ENCODE results near the gene TRAF3IP1. TPM values are rescaled to one million over a fixed set of nuclear protein-coding genes. Genes with fewer than 3 reads are reported as not detected.

TRAF3IP1 gene
- total and polyA plus RNA-seq, 2 of the 13 experiments (the other 11 are each of a cell fraction or from before 2014, with no cell fraction given) = 4.1 to 12.9 TPM

- TF ChIP-seq TARDBP (CRISPR knock-in tag; IDR thresholded peaks at IDR 0.05) = no peak
- no peak for TF ChIP-seq FOXP4 (CRISPR knock-in tag; IDR thresholded peaks at IDR 0.05)
- TF ChIP-seq HMGA1 (CRISPR knock-in tag; conservative IDR thresholded peaks at IDR 0.05) = no peak
- TF ChIP-seq NFAT5 (CRISPR knock-in tag; IDR thresholded peaks at IDR 0.05) = no peak
- no peak for TF ChIP-seq ZNF557 (CRISPR knock-in tag; IDR thresholded peaks at IDR 0.05)
- no peak for TF ChIP-seq ZNF30 (CRISPR knock-in tag; IDR thresholded peaks at IDR 0.05)
- no peak for TF ChIP-seq RFX1 (IDR thresholded peaks at IDR 0.05)
- no peak for TF ChIP-seq HMGXB4 (CRISPR knock-in tag; IDR thresholded peaks at IDR 0.05; ENCODE audit: borderline replicate concordance in 1 of 2, low read depth in 1 of 2)
- Histone ChIP-seq H3K9ac (ENCODE audit: insufficient read depth, low read depth, low read length) (no peak overlapping the region), H2AFZ (ENCODE audit: low read length) (no peak overlapping the region), H3K4me3 (replicated peaks in 1 of 3; ENCODE audit: insufficient read depth in 1 of 3, low read depth in 2 of 3, low read length in 3 of 3) (no peak overlapping the region), H3K27me3 (ENCODE audit: control insufficient read depth in 1 of 2, insufficient read depth in 2 of 2, low read length in 2 of 2) (no peaks in the 10 kb centered on the region), H3K27ac (ENCODE audit: extremely low read length, insufficient read depth, low read length) (no peak overlapping the region), H3K4me1 (ENCODE audit: insufficient read depth, low read length) (peaks cover 12% of the 10 kb centered on the region), H4K20me1 (ENCODE audit: insufficient read depth, low read length) (no peaks in the 10 kb centered on the region), H3K79me2 (ENCODE audit: insufficient read depth, low read length) (no peaks in the 10 kb centered on the region), H3K9me3 (ENCODE audit: low read length) (no peaks in the 10 kb centered on the region), H3K36me3 (replicated peaks in 1 of 2; ENCODE audit: control insufficient read depth in 1 of 2, insufficient read depth in 2 of 2, low read length in 2 of 2) (peaks cover 0 to 4% of the 10 kb centered on the region in 2 experiments; a peak in 2 of 5 replicates), H3K4me2 (ENCODE audit: low read depth, low read length) (no peak overlapping the region)
- FAIRE-seq (no peak), ATAC-seq (no peak), DNase-seq (ENCODE audit: low spot score) (no peak)
- intact Hi-C loops (cut with micrococcal nuclease; ENCODE audit: unreplicated experiment) = no loop called here
- in situ Hi-C loops (cut with HindIII; ENCODE audit: extremely low pct_ligation_motif_present, low pct_unique_long_range_greater_than_20kb) = loop anchor here (10.0 to 25.0 kb wide), 2 partner anchors 203 to 425 kb away; no protein-coding TSS in a partner anchor
- POLR2A ChIA-PET = no interaction called here
- CTCF ChIA-PET (ENCODE audit: low intra/inter-chr PET ratio, low total read pairs) = no interaction called here
- BruUV-seq (replicated peaks) = no TSS peak
- 96% methylated on average over 9 of the region's 9 CpGs for WGBS (ENCODE audit: low lambda C conversion rate)
These were observed 41.6 kb downstream of the TRAF3IP1 start for GRCh38 chr2:238361877-238362276.
